Heart right ventricle (tissue), 16 donors: ENCODE data around the gene CXADR. TPM values are rescaled to one million over a fixed set of nuclear protein-coding genes. Genes with fewer than 3 reads are reported as not detected.

Source experiments
- ATAC-seq, 8 donors: fragments of 200-7000 bp; cut with Tn5 transposase; one replicate each; pipeline ENCODE4 v1.9.1; 2020; ENCODE audit warnings: mild to moderate bottlenecking in 8 of 8, moderate library complexity in 8 of 8, moderate number of reproducible peaks in 1 of 8
- DNase-seq, 2 donors: peaks; one replicate each; pipeline ENCODE4 v3.0.0-alpha.2; 2020
- H3K27ac ChIP-seq, 10 donors: fragments of 200-600 bp; sonication (generic) in 2 of 10; one replicate each; pipeline versions ENCODE4 v1.5.0 to v1.8.0; 2020 to 2022; ENCODE audit warnings: mild to moderate bottlenecking in 3 of 10
- H3K27me3 ChIP-seq, 7 donors: fragments of 200-600 bp; one replicate each; pipeline ENCODE4 v1.8.0; 2021 to 2022; ENCODE audit warnings: mild to moderate bottlenecking in 2 of 7
- H3K36me3 ChIP-seq, 9 donors: fragments of 200-600 bp; sonication (generic) in 1 of 9; one replicate each; pipeline versions ENCODE4 v1.5.0 to v1.8.0; 2020 to 2022; ENCODE audit warnings: mild to moderate bottlenecking in 2 of 9
- H3K4me1 ChIP-seq, 9 donors: fragments of 200-600 bp; sonication (generic) in 1 of 9; one replicate each; pipeline versions ENCODE4 v1.5.0 to v1.8.0; 2020 to 2022; ENCODE audit warnings: mild to moderate bottlenecking in 4 of 9
- H3K4me3 ChIP-seq, 10 donors: fragments of 200-600 bp; sonication (generic) in 2 of 10; one replicate each; pipeline versions ENCODE4 v1.5.0 to v1.8.0; 2020 to 2022; ENCODE audit warnings: mild to moderate bottlenecking in 7 of 10, moderate library complexity in 2 of 10
- H3K9me3 ChIP-seq, 11 donors: fragments of 200-600 bp in 10 of 11; sonication (generic) in 2 of 11; one replicate each; pipeline versions ENCODE4 v1.5.0 to v1.8.0; 2013 to 2022; ENCODE audit warnings: mild to moderate bottlenecking in 2 of 11, control low read depth in 1 of 11, moderate library complexity in 1 of 11
- CTCF ChIP-seq, 9 donors: fragments of 200-600 bp; sonication (generic) in 2 of 9; IDR thresholded peaks; one replicate each; pipeline versions ENCODE4 v1.5.0 to v1.8.0; 2021 to 2022; ENCODE audit warnings: antibody characterized with exemption in 9 of 9, mild to moderate bottlenecking in 5 of 9, moderate library complexity in 1 of 9
- WGBS, 2 donors: extraction: QIAGEN DNeasy Blood & Tissue Kit; methylation state at CpG; one replicate each; pipeline ENCODE4 v1.1.7; 2013; ENCODE audit warnings: inconsistent platforms in 1 of 2; 5-methylcytosine and 5-hydroxymethylcytosine counted together
- intact Hi-C, 10 donors: fragments of 100-400 bp; cut with DNase I; formaldehyde crosslinking; loops; one replicate each; pipeline versions ENCODE4 v1.11.1 to v1.14.2; 2022
- polyA plus RNA-seq, 2 donors: library from polyadenylated mRNA; stranded (reverse); fragments of 200-250 nt; gene quantifications; one replicate each; pipeline ENCODE4 v1.2.3, GENCODE V29; 2013
- total RNA-seq, 10 donors: library from RNA; stranded (reverse); fragmentation: NEBNext Ultra II Directional in 3 of 10; extraction: Animal tissue kit (Norgen Biotek cat#: 25700) in 3 of 10; gene quantifications; one replicate each; pipeline versions ENCODE4 v1.2.1 to v1.2.4, GENCODE V29; 2021 to 2023
- donor health status: Arrhythmogenic right ventricular cardiomyopathy.
- donor health status: ischemic (EF 13 %, LVEDD 7.1; RV severe dilation, severe dysfunction).
- donor health status: healthy with polysubstance abuse.
- donor health status: DM: no; HTN: yes; CAD: no.
- donor health status: DM: no; HTN: no; CAD: no.
- donor health status: ischemic (EF 25% LVEDD 6.9; RV normal size, moderate dysfunction).
- donor health status: ischemic (EF 25% LVEDD 5.7; RV mildly dilated, moderate dysfunction).
- donor health status: healthy.
- donor health status: DM: yes; HTN: yes; CAD: no.
- donor health status: Ischemic cardiomyopathy.
- donor health status: ischemic (EF 35%, LVEDD 5.7; RV mildly dilated, moderate dysfunction).
- donor health status: nonischemic (EF 11% LVEDD 7.7; RV severe dilation, severe dysfunction).
- donor health status: DM: yes; HTN: yes; CAD: no.
- donor health status: PGD.
- donor health status: ischemic (EF 29% LVEDD 5.4; RV normal size, mild dysfunction).
- donor health status: nonischemic (EF 23%, LVEDD 6.1; RV moderate dilation, normal function).

The CXADR gene
- total and polyA plus RNA-seq, 12 donors, result 6.4 to 42.1 (median 27.7) TPM

GRCh38 chr21:17524635-17525034, 11.8 kb downstream of the CXADR start:
- no peaks in the 10 kb centered on the region for H3K27me3 ChIP-seq
- DNase-seq (no peak), ATAC-seq (no peak)
- peaks cover 0 to 15% (median 3%) of the 10 kb centered on the region in 9 donors for H3K4me1 ChIP-seq
- intact Hi-C loops, result no loop called here
- 92 to 97% methylated on average over 6 of the region's 6 CpGs for WGBS, 2 donors
- TF ChIP-seq CTCF (IDR thresholded peaks at IDR 0.05), result no peak
- no peaks in the 10 kb centered on the region for H3K36me3 ChIP-seq
- no peak overlapping the region for H3K4me3 ChIP-seq
- no peaks in the 10 kb centered on the region for H3K9me3 ChIP-seq
- H3K27ac ChIP-seq, result no peak overlapping the region

GRCh38 chr21:17526776-17527175, 13.9 kb downstream of the CXADR start:
- no peak for TF ChIP-seq CTCF (IDR thresholded peaks at IDR 0.05)
- no peak overlapping the region for H3K4me3 ChIP-seq
- WGBS, 2 donors, result 73 to 85% methylated on average over 3 of the region's 3 CpGs
- peak overlapping the region in 1 of 10 donors; percentile 10 for H3K27ac ChIP-seq
- ATAC-seq (no peak), DNase-seq (no peak)
- intact Hi-C loops, result no loop called here
- no peaks in the 10 kb centered on the region for H3K36me3 ChIP-seq
- peaks cover 0 to 15% (median 3%) of the 10 kb centered on the region in 9 donors for H3K4me1 ChIP-seq
- H3K9me3 ChIP-seq, result no peaks in the 10 kb centered on the region
- no peaks in the 10 kb centered on the region for H3K27me3 ChIP-seq

- Histone ChIP-seq H3K9me3 (no peaks in the 10 kb centered on the region), H3K27me3 (no peaks in the 10 kb centered on the region), H3K4me3 (no peak overlapping the region), H3K36me3 (no peaks in the 10 kb centered on the region), H3K27ac (peak overlapping the region in 1 of 10 donors; percentile 10), H3K4me1 (peaks cover 0 to 15% (median 3%) of the 10 kb centered on the region in 9 donors)
- no peak for DNase-seq
- intact Hi-C loops, result no loop called here
- ATAC-seq, result peak in 5 of 8 donors; percentile 33 to 75 (median 47)
- no peak for TF ChIP-seq CTCF (IDR thresholded peaks at IDR 0.05)
- 32 to 39% methylated on average over 2 of the region's 2 CpGs for WGBS, 2 donors
Observed at GRCh38 chr21:17527240-17527639, 14.4 kb downstream of the CXADR start.

GRCh38 chr21:17527711-17528110, 14.9 kb downstream of the CXADR start:
- H3K27ac ChIP-seq, result no peak overlapping the region
- no peaks in the 10 kb centered on the region for H3K27me3 ChIP-seq
- no peak overlapping the region for H3K4me3 ChIP-seq
- 33 to 35% methylated on average over 5 of the region's 5 CpGs for WGBS, 2 donors
- no peaks in the 10 kb centered on the region for H3K9me3 ChIP-seq
- peaks cover 0 to 14% (median 3%) of the 10 kb centered on the region in 9 donors for H3K4me1 ChIP-seq
- intact Hi-C loops, result no loop called here
- H3K36me3 ChIP-seq, result no peaks in the 10 kb centered on the region
- TF ChIP-seq CTCF (IDR thresholded peaks at IDR 0.05), result no peak
- DNase-seq, result no peak
- no peak for ATAC-seq
